ENCODE measurements around the gene ADH4.

Gene ADH4

DNA sequence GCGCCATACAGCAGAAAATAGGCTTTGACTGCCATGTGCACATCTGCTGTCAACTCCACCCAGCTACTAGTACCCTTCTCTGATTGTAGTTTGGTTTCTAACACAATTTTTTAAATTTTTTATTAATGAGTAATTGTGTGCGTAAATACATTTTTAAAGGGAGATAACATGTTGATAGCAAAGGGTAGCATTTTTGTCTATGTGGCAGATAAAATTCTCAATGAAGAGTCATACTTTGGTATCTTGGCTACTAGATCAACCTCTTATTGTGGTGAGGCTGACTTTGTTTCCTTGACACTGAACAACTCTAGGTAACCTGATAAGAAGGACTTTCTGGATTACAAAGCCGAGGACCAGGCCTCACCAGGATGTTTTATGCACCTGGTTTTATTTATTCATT, 9.5 kb downstream of the ADH4 start (continued):
- TF ChIP-seq CREB5 (CRISPR knock-in tag; IDR thresholded peaks at IDR 0.05; ENCODE audit: low read depth) (no peak), ISL1 (CRISPR knock-in tag; IDR thresholded peaks at IDR 0.05) (no peak), ZNF8 (CRISPR knock-in tag; IDR thresholded peaks at IDR 0.05) (no peak)

GRCh38 chr4:99131378-99131777, 12.7 kb downstream of the ADH4 start:
- TF ChIP-seq BACH2 (CRISPR knock-in tag; IDR thresholded peaks at IDR 0.05; ENCODE audit: borderline replicate concordance) (no peak), ZNF565 (CRISPR knock-in tag; conservative IDR thresholded peaks at IDR 0.05; ENCODE audit: low read depth) (no peak), ZFP3 (CRISPR knock-in tag; IDR thresholded peaks at IDR 0.05) (no peak), CREB5 (CRISPR knock-in tag; IDR thresholded peaks at IDR 0.05; ENCODE audit: low read depth) (no peak), ARNTL (CRISPR knock-in tag; IDR thresholded peaks at IDR 0.05; ENCODE audit: borderline replicate concordance, low read depth) (no peak), CSDC2 (CRISPR knock-in tag; IDR thresholded peaks at IDR 0.05) (no peak), ISL1 (CRISPR knock-in tag; IDR thresholded peaks at IDR 0.05) (no peak)
- ATAC-seq: no peak

DNA sequence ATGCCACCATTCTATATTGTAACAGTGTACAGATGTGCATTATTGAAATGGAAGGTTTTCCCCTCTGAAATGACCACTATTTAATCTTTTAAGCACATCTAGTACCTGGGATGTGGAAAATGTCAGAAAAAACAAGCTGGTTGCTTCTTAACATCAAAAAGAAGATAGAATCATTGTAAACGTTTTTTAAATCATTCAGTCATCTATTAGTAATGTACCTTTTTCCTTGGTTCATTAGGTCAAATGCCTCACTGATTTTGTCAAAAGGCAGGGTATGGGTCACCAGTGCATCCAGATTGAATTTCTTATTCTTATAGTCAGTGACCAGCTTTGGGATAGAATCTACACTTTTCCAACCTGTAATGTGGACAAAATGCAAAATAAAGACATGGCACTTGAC, 17.7 kb downstream of the ADH4 start:
- no peak for ATAC-seq
- no peak for TF ChIP-seq BACH2 (CRISPR knock-in tag; IDR thresholded peaks at IDR 0.05; ENCODE audit: borderline replicate concordance)
- TF ChIP-seq ZNF70 (CRISPR knock-in tag; IDR thresholded peaks at IDR 0.05): no peak
- TF ChIP-seq, protein P1, sequence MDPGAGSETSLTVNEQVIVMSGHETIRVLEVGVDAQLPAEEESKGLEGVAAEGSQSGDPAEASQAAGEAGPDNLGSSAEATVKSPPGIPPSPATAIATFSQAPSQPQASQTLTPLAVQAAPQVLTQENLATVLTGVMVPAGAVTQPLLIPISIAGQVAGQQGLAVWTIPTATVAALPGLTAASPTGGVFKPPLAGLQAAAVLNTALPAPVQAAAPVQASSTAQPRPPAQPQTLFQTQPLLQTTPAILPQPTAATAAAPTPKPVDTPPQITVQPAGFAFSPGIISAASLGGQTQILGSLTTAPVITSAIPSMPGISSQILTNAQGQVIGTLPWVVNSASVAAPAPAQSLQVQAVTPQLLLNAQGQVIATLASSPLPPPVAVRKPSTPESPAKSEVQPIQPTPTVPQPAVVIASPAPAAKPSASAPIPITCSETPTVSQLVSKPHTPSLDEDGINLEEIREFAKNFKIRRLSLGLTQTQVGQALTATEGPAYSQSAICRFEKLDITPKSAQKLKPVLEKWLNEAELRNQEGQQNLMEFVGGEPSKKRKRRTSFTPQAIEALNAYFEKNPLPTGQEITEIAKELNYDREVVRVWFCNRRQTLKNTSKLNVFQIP (CRISPR knock-in tag; IDR thresholded peaks at IDR 0.05; ENCODE audit: borderline replicate concordance, low read depth): no peak
- TF ChIP-seq PPARA (CRISPR knock-in tag; IDR thresholded peaks at IDR 0.05; ENCODE audit: borderline replicate concordance): no peak
- no peak for TF ChIP-seq OSR1 (CRISPR knock-in tag; IDR thresholded peaks at IDR 0.05)
- TF ChIP-seq, protein P2, sequence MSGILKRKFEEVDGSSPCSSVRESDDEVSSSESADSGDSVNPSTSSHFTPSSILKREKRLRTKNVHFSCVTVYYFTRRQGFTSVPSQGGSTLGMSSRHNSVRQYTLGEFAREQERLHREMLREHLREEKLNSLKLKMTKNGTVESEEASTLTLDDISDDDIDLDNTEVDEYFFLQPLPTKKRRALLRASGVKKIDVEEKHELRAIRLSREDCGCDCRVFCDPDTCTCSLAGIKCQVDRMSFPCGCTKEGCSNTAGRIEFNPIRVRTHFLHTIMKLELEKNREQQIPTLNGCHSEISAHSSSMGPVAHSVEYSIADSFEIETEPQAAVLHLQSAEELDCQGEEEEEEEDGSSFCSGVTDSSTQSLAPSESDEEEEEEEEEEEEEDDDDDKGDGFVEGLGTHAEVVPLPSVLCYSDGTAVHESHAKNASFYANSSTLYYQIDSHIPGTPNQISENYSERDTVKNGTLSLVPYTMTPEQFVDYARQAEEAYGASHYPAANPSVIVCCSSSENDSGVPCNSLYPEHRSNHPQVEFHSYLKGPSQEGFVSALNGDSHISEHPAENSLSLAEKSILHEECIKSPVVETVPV (CRISPR knock-in tag; IDR thresholded peaks at IDR 0.05): no peak
- no peak for TF ChIP-seq TCF4 (CRISPR knock-in tag; IDR thresholded peaks at IDR 0.05; ENCODE audit: borderline replicate concordance)
- TF ChIP-seq ESRRG (CRISPR knock-in tag; IDR thresholded peaks at IDR 0.05): no peak
- no peak for TF ChIP-seq ZFP30 (CRISPR knock-in tag; IDR thresholded peaks at IDR 0.05)
- no peak for TF ChIP-seq CREB5 (CRISPR knock-in tag; IDR thresholded peaks at IDR 0.05; ENCODE audit: low read depth)
- TF ChIP-seq ZC3H10 (CRISPR knock-in tag; IDR thresholded peaks at IDR 0.05): no peak
- no peak for TF ChIP-seq SNAI2 (CRISPR knock-in tag; IDR thresholded peaks at IDR 0.05)
- no peak for TF ChIP-seq ARNTL (CRISPR knock-in tag; IDR thresholded peaks at IDR 0.05; ENCODE audit: borderline replicate concordance, low read depth)

DNA sequence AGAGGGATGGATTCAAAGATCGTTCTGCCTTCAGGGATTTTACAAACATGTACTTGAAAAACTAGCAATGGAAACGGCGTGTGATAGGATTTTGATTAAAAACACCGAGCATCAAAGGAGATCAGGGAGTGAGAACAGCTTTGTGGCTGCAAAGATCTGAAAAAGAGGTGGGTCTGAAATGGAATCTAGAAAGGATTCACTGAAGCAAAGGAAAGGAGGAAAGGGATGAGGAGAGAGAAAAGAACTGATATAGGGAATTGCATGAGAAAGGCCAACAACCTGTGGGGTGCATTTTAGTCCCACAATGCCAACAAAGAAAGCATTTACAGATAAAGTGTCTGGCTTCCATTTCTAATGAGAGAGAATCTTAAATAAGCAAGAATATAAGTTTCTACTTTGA, 23.1 kb downstream of the ADH4 start:
- no peak for ATAC-seq
- TF ChIP-seq CREB5 (CRISPR knock-in tag; IDR thresholded peaks at IDR 0.05; ENCODE audit: low read depth) (no peak), TSHZ2 (CRISPR knock-in tag; IDR thresholded peaks at IDR 0.05) (no peak), ZC3H10 (CRISPR knock-in tag; IDR thresholded peaks at IDR 0.05) (no peak), ZNF70 (CRISPR knock-in tag; IDR thresholded peaks at IDR 0.05) (no peak), TOX (CRISPR knock-in tag; IDR thresholded peaks at IDR 0.05; ENCODE audit: borderline replicate concordance) (no peak), ZFP3 (CRISPR knock-in tag; IDR thresholded peaks at IDR 0.05) (no peak), ZNF8 (CRISPR knock-in tag; IDR thresholded peaks at IDR 0.05) (no peak)
- TF ChIP-seq, protein P3, sequence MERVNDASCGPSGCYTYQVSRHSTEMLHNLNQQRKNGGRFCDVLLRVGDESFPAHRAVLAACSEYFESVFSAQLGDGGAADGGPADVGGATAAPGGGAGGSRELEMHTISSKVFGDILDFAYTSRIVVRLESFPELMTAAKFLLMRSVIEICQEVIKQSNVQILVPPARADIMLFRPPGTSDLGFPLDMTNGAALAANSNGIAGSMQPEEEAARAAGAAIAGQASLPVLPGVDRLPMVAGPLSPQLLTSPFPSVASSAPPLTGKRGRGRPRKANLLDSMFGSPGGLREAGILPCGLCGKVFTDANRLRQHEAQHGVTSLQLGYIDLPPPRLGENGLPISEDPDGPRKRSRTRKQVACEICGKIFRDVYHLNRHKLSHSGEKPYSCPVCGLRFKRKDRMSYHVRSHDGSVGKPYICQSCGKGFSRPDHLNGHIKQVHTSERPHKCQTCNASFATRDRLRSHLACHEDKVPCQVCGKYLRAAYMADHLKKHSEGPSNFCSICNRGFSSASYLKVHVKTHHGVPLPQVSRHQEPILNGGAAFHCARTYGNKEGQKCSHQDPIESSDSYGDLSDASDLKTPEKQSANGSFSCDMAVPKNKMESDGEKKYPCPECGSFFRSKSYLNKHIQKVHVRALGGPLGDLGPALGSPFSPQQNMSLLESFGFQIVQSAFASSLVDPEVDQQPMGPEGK (CRISPR knock-in tag; IDR thresholded peaks at IDR 0.05; ENCODE audit: borderline replicate concordance): no peak
- TF ChIP-seq, protein P1 (CRISPR knock-in tag; IDR thresholded peaks at IDR 0.05; ENCODE audit: borderline replicate concordance, low read depth): no peak

All from SK-N-SH treated with all-trans-retinoic acid at 6 μM for 48 hours (cell line).